NT2/D1 (cell line): ENCODE results near the gene RNU6-7.

ENCODE experiments used
- SUZ12 ChIP-seq: IDR thresholded peaks from 2 replicates; pipeline ENCODE4 v1.6.1; 2011; ENCODE audit not compliant: insufficient read length, insufficient read depth; ENCODE audit errors: extremely low read depth
- ZNF274 ChIP-seq: IDR thresholded peaks from 2 replicates; pipeline ENCODE4 v1.6.1; 2011; ENCODE audit warnings: mild to moderate bottlenecking, low read depth, low read length

DNA sequence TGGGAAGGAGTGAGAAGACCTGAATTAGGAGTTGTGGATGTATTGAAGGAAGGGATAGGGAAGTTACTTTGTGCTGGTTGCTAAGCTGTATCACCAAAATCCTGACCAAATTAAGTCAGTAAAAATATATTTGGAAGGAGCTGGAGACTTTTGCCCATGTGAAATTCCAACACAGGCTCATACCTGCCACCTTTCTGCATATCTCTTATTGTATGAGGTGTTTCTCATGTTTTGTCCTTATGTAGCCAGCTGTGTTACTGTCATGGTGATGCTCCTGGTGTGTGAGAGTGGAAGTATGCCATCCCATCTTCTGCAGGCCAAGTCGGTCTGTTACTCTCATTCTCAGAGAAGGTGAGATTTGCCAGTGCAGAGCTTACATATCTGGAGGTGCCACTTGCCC, 30.6 kb downstream of the RNU6-7 start:
- TF ChIP-seq SUZ12 (no peak), ZNF274 (no peak)
